Retina (tissue), 1 donor: ENCODE measurements around the gene CTNND2.
A peak's percentile ranks its signal among the peaks of the same experiment; 100 is the strongest.
"Not testable (repeated sequence)": the region's sequence is repeated elsewhere in the genome, so short reads cannot be mapped to it uniquely, and the experiment has no call there.

Source experiments
- DNase-seq: peaks from one replicate; pipeline ENCODE4 v3.0.0-alpha.2; 2016

The CTNND2 gene

DNA sequence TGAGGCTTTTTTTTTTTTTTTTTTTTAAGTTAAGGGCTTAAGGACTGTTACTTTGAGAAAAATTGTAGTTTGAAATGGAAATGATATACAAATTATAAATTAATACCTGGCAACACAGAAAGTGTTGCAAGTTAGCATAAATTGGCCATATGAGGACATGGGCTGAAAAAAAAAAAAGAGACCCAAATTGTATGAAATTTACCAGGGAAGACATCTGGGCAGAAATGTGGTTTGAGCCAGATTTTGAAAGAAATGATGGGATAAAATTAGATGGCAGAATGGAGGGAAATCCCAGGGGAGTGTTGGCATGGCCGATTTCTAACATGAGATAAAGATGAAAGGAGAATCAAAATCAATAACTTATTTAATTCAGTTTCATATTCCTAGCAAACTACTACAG lies 472.1 kb downstream of the CTNND2 start:
- DNase-seq = no peak

DNA sequence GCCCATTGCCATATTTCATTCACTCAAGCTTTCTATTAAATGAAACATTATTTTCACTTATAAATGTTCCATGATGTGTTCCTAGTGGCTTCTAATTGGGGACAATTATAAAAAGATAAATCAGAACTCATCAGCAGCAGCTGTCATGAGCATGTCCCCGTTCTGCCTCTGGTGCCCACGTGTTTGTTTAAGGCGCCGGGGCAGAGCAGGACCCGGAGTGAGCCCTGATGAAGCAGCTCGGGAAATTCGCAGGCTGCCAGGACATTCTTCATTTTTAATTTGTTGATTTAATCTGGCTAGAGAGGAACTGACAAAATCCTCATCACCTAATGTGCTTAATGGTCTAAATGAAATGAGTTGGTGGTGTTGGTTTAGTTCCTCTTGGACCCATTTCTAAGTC lies 475.0 kb downstream of the CTNND2 start:
- DNase-seq = peak; percentile 52

DNA sequence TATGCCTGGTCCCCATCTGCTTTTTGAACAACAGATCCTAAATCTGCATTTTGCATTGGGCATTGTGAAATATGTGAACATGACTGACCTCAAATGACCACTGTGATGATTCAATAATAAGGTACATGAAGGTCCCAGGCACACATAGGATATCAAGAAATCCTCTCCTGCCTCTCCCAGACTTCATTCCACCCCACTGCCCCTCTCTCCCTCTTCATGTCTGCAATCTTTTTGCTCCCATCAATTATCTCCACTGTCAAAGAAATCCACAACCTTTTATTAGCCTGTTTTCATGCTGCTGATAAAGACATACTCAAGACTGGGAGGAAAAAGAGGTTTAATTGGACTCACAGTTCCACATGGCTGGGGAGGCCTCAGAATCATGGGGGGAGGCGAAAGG lies 476.7 kb downstream of the CTNND2 start:
- DNase-seq = no peak

DNA sequence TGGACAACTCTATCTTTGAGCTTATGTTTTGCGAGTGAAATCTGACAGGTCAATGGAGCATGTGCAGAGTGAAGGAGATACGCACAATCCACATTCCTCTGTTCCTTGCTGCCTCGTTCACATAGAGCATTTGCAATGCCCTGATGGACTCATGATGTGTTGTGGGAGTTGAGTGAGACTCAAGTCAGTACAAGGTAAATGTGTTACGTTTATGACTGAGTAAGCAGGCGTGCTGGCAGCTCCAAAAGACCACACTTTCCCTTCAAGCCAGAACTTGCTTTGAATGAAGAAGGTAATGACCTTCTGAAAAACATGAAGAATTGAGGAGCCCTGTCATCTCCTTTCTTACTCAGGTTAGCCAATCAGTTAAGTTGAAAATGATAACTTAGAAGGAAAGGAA lies 477.8 kb downstream of the CTNND2 start:
- peak; percentile 46 for DNase-seq

DNA sequence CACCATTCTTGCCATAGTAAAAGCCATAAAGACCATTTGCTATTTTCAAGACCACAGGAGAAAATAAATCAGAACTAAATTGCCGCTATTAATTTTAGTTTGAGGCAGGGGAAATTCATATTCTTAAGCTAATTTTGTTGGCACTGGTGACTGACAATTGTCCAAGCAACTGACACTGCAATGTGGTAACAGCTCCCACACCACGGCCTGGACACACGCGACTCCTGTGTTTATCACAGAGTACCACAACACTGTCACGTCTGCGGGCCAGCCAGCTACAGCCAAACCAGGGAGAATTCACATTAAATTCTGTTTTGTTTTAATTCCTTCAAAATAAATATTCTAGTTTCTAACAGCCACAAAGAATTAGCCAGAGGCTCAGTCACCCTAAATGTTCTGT lies 481.9 kb downstream of the CTNND2 start:
- no peak for DNase-seq

DNA sequence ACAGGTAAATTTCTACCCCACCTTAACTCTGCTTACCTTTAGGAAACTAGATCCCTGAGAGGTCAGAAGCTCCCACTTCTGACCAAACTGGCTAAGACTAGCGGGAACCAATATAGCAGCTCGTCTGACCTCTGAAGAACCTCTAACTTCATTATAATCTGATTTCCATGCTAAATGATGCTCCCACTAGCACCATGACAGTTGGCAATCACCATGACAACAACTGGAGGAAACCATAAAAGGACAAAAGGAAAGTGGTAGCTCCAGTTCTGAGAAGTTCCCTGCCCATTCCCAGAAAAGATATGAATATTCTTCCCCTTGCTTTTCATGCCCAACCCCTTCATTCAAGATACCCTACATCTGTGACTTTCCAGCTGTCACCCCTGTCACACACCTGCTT lies 483.3 kb downstream of the CTNND2 start:
- no peak for DNase-seq

DNA sequence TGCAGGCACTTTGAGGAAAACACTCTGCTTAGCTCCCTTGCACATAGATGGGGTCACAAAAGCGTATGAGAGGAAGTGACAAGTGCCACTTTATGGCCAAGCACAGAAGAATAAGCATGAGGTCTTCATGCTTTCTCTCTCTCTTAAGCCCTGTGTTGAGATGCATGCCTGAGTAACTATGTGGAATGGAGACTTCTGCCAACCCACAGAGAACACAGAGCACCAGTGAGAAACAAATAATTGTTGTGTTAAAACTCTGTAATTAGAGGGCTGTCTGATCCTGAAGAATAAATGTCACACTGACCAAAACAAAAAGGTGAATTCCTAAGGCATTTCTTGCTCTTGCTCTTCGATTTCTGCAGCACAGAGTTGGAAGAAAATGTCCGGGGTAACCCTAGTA lies 488.5 kb downstream of the CTNND2 start:
- no peak for DNase-seq

DNA sequence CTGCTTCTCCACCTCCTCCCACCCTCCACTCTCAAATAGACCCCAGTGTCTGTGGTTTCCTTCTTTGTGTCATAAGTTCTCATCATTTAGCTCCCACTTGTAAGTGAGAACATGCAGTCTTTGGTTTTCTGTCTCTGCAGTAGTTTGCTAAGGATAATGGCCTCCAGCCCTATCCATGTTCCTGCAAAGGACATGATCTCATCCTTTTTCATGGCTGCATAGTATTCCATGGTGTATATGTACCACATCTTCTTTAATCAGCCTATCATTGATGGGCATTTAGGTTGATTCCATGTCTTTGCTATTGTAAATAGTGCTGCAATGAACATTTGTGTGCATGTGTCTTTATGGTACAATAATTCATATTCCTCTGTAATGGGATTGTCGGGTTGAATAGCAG lies 489.5 kb downstream of the CTNND2 start:
- DNase-seq = not testable (repeated sequence)

DNA sequence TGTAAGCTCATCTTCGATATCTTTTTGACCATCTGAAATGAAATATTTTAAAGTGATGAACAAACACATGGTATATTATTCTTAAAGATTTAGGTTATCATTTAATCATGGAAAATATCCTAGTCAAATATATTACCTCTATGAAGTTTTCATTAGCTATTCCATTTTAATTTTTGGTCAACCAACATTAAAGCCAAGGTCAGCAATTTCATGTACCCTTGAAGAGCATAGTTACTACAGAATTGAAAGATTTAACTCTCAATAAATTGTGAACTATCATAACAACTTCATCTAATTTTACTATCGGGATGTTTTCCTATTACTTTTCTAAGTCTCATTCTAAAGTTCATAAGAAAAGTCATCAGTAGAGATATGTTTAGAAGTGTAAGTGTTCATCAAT lies 492.6 kb downstream of the CTNND2 start:
- DNase-seq = no peak

DNA sequence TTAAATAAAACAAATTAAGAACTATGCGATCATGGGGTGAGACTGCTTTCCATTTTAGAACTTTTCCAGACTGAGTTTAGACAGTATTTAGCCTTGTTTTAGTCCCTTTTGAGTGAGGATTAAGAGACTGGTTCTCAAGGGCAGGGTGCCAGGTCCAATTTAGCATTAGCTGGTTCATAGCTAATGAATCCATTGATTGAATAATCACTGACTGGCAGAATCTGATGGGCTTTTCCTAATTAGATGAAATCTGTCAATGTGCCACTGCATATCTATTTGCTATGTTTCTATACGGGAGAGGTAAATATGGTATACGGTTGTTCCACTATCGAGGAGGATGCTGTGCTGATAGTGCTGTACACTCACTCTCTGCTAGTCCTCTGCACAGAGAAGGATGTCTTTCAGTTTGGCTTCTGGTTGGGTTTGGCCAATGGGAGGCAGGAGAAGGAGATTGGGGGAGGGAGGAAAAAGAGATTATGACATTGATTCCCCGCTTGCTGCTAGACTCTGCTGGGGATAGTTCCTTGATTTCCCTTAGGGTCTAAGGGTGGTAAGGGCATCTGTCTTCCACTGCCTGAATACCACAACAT lies 496.6 kb downstream of the CTNND2 start:
- DNase-seq = no peak

DNA sequence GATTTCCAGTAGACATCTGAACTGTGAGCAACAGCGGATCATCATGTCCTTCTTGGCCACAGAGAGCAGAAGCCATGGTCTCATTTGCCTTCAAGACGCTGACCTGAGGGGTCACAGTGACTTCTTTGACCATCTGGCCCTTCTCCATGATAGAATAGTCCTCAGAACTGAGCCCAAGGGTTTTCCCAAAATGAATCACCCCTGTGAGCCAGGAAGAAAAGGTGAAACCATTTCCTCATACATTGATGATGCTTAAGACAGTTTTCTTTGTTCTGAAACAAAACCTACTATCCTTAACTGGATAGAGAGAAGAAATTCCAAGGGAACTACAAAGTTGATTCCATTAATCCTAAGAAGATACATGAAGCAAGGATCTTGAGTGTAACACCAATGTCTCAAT lies 503.9 kb downstream of the CTNND2 start:
- no peak for DNase-seq

DNA sequence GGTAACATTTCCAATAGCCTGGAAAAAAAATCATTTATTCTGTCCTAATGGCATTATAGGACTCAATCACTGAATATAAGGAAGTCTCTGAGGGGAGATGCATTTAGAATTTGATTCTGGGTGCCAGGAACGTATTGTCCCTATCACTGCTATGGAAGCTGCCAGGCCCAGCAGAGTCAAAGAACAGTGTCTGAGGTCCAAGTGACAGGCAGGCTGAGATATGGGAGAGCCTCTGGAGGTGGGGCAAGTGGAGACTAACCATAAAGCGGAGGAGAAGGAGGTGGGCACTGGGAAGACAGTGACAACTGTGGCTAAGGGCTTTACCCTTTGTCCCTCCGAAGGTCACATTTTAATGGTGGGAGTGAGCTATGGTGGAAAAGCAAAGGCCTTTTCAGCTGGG lies 505.5 kb downstream of the CTNND2 start:
- no peak for DNase-seq

DNA sequence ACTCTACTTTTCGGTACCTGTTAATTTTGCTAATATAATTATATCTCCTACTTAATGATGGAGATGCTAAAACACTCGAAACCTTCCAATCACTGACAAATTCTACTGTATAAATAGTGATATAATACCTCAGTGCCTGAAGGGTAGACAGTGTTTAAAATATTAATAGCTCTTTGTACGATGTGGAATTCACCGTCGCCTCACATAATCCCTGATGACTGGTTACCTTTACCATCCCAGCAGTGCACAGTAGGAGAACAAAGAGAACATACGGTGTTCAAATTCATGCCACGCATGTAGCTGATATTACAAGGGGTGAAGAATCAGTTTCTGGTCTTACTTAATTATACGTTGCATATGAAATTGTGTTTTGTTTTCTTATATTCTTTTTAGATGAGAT lies 506.7 kb downstream of the CTNND2 start:
- no peak for DNase-seq

DNA sequence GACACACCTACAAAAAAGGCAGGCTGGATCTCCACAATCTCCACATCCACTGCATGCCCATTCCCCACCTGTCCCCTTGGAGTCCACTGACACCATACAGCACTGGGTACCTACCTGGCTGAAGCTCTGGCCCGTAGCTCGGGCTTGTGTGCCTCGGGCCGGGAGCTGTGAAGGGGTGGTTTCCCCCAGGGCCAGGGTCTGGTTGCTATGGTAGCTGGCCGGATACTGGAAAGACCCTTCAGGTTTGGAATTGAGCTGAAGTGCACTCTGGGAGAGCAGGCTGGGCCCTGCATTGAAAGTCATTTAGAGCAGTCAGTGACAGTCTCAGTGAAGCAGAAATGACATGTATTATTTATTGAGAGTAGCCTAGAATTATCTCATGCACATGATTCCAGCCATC lies 507.3 kb downstream of the CTNND2 start:
- peak; percentile 83 for DNase-seq

DNA sequence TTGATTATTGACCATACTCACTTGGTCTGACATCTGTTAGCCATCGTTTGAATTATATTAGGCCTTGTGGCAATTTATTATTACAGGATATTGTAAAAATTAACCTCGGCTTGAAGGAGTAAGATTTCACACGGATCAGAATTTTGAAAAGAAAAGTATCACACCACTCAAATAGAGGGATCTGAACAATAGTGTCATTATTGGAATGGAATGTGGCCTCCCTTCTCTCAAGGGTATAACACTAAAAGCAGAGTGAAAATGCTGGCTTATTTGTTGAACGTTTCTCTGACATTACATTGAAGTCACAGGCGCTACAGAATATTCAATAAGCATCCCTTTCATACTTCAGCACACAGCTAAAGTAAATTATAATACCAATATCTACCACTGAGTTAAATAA lies 509.3 kb downstream of the CTNND2 start:
- DNase-seq = no peak

DNA sequence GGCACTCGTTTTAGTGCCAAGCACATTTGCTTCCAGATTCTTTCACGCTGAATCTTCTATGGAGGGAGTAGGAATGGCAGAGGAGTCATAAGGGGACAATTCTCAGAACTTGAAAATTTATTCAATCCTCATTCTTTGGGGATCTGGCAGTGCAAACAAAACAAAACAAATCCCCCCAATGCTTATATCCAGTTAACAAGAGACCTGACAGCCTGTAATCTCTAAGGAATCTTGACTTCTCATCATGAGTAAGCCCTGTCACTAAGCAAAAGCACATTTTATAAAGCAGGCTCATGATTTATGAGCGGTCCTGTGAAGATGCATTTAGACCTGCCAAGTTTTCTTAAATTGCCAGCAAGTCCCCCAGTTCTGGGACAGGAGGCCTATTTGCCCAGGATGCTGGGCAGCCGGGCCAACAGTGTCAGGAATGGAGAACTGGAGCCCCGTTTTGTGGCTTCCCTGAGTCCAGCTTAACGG lies 513.9 kb downstream of the CTNND2 start:
- no peak for DNase-seq

DNA sequence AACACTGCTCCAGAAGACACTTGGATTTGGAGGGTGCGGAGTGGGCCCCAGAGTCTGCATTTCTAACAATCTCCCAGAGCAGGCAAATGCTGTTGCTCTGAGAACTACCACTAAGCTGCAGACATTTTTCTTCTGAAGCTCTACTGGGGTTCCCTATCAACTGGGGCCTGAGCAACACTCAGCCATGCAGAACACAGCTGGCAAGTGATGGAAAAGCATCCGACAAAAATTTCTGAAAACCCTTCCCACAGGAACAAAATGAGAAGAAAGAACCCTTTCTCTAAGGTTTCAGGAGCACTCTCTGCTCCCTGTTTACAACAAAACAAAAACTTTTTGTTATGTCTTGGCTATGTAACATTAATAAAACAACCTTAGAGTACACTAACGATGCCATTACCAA lies 516.9 kb downstream of the CTNND2 start:
- DNase-seq = no peak

DNA sequence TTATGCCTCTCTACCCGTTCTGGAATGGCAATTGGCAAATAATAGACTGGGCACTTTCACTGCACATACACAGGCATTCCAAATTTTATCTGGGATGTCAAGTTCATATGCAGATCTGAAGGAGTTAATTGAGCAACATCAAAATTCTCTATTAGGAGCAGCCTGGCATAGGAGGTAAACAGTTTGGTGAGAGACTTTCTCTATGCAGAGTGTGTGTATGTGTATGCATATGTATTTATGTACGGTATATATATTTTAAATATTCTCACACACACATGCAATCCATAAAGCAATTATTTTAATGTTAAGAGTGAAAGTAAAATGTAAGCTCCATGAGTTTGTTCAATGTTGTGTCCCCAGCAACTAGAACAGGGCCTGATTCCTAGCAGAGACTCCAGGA lies 517.8 kb downstream of the CTNND2 start:
- no peak for DNase-seq

DNA sequence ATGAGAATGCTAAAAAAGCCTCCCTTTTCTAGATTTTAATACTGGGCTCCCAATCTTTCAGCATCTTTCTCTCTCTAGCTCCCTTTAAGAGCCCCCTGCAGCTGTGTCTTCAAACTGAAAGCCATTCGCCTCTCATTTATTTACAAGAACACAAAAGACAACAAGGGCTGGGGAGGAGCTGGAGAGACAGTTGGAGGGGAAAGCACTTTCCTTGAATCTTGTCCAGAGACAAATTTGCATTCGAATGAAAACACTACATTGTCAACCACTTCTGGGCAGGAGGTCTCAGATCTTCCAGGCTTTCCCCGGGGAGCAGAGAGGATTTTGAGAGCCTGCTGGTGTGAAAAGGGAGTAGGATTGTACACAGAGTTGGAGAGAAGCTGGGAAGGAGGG lies 518.3 kb downstream of the CTNND2 start:
- DNase-seq = peak; percentile 44

DNA sequence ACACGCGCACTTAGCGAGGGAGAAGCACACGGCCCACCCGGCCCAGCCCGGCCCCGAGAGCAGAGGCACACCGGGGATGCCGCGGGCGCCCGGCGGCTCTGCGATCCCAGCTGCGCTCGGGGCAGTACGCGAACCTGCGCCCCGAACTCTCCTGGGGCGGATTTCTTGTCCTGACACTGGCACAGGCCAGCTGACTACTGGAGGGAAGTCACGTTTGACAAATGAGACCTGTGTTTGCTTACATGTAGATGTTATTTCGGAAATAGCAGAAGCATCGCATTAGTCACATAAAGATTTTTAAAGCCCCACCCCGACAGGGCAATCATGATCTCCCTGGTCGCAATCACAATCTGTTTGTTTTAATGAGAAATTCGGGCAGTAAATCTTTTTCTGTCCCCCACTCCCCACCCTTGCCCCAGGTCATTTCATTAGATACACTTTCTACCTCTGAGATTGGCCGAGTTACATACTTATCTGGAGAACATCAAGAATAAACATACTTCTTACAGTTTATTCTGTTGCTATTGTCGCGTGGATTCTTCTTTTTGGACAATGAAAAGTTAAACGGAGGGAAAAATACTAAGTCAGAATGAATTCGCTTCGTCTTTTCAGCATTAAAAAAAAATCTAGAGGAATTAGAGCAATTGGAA lies 518.9 kb downstream of the CTNND2 start:
- peak; percentile 58 for DNase-seq

DNA sequence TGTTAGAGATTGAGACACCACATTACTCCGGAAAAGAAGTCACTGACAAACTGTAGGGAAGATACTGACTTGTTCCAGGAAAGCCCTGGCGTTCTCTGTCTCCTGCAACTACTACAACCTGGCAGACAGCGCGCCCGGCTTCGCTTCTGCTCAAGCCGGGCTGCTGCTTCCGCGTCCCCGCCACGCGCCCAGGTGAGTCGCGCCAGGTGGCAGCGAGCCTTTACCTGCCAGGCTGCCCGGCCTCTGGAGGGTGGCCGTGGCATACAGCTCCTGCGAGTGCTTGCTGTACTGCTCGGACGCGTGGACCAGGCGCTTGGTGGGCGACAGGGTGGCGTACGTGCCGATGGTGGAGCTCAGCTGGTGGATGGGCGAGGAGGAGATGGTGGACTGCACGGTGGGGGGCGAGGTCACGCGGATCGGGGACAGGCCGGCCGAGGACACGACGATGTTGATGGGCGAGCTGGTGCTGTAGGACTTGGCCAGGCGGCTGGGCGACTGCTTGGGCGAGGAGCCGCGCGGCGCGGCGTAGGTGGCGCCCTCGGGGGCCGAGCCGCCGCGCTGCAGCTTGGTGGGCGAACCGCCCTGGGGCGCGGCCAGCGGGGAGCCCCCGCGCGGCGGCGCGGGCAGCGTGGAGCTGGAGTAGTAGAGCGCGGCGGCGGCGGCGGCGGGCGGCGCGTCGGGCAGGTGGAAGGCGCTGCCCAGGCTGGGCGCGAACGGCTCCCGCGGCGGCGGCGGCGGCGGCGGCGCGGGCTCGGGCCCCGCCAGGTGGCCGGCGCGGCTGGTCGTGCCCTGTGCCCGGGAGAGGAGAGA lies 519.6 kb downstream of the CTNND2 start:
- DNase-seq = peak; percentile 77

DNA sequence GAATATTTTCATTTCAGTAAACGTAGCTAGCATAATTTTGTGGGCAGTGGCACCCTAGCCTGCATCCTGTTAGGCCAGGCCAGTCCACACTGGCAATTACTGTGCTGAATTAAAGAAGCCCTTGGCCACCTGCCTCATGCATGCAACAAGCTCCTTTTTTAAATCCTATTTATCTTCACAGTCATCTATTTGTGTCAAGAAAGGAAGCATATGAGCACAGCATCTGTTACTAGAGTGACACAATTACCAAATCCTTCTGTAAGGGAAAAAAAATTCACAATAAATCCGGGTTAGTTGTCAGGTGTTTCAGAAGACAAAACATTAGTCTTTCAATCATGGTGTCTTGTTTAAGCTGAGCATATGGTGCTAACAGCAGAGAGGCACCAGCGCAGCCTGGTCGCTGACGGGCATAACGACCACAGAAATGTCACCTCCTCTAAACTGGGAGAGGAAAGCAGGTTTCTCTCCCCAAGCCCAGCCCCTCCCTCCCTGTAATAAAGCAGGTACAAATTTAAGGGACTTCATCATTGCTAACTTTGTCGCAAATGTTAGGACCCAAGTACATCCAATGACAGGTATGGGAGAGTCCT lies 520.6 kb downstream of the CTNND2 start:
- DNase-seq = no peak

DNA sequence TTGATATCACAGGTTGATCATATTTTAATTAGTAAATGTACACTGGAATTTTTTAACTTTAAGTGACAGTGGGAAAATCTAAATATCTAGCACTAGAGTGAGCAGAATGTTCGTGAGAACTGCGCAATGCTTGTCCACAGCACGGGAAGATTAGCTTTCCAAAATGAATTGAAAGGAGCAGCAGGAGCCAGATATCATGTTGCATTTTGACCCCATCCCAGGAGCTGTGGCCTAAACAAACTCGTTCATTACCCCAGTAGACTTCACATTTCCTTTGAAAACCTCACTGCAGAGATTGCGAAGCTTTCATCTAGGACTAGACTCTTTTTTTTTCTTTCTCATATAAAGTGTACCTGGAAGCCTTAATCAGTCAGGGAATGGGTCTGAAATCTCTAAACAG lies 525.8 kb downstream of the CTNND2 start:
- no peak for DNase-seq

DNA sequence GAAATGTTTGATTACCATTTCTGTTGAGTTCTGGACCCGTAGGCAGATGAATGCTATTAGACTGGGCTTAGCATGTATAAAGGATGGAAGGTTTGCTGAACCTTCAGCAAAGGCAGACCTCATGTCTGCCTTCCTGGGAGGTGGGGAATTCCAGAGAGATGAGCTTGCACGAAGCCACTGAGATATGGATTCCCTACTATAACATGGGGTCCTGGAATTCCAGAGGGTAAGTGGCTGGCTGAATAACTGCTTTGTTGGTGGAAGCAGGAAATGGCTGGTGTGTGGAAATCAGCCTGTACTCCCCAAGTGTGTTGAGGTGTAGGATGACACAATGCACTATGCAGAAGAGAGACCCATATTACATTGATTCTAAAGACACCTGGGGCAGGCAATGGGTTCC lies 526.4 kb downstream of the CTNND2 start:
- no peak for DNase-seq
